Measurements from ENCODE around the gene PXT1.
"Not testable (repeated sequence)": the region's sequence is repeated elsewhere in the genome, so short reads cannot be mapped to it uniquely, and the experiment has no call there.

DNA sequence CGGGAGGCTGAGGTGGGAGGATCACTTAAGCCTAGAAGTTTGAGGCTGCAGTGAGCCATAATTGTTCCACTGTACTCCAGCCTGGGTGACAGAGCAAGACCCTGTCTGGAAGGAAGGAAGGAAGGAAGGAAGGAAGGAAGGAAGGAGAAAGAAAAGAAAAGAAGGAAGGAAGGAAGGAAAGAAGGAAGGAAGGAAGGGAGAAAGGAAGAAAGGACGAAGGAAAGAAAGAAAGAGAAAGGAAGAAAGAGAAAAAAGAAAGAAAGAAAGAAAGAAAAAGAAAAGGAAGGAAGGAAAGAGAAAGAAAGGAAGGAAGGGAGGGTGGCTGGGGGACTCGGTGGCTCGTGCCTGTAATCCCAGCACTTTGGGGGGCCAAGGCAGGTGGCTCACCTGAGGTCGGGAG, 32.9 kb downstream of the PXT1 start:
- TF ChIP-seq EP300 (conservative IDR thresholded peaks at IDR 0.05; ENCODE audit: poor library complexity, severe bottlenecking); CTCF (IDR thresholded peaks at IDR 0.05; ENCODE audit: poor library complexity, severe bottlenecking); EZH2 (IDR thresholded peaks at IDR 0.05; ENCODE audit: borderline replicate concordance, insufficient read depth, low read length, poor library complexity, severe bottlenecking); POLR2AphosphoS5 (IDR thresholded peaks at IDR 0.05); MXI1 (conservative IDR thresholded peaks at IDR 0.05; ENCODE audit: poor library complexity, severe bottlenecking); TAF1 (IDR thresholded peaks at IDR 0.05; ENCODE audit: low read depth); RAD21 (conservative IDR thresholded peaks at IDR 0.05): not testable (repeated sequence)
- TF ChIP-seq, protein P1, sequence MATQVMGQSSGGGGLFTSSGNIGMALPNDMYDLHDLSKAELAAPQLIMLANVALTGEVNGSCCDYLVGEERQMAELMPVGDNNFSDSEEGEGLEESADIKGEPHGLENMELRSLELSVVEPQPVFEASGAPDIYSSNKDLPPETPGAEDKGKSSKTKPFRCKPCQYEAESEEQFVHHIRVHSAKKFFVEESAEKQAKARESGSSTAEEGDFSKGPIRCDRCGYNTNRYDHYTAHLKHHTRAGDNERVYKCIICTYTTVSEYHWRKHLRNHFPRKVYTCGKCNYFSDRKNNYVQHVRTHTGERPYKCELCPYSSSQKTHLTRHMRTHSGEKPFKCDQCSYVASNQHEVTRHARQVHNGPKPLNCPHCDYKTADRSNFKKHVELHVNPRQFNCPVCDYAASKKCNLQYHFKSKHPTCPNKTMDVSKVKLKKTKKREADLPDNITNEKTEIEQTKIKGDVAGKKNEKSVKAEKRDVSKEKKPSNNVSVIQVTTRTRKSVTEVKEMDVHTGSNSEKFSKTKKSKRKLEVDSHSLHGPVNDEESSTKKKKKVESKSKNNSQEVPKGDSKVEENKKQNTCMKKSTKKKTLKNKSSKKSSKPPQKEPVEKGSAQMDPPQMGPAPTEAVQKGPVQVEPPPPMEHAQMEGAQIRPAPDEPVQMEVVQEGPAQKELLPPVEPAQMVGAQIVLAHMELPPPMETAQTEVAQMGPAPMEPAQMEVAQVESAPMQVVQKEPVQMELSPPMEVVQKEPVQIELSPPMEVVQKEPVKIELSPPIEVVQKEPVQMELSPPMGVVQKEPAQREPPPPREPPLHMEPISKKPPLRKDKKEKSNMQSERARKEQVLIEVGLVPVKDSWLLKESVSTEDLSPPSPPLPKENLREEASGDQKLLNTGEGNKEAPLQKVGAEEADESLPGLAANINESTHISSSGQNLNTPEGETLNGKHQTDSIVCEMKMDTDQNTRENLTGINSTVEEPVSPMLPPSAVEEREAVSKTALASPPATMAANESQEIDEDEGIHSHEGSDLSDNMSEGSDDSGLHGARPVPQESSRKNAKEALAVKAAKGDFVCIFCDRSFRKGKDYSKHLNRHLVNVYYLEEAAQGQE (IDR thresholded peaks at IDR 0.05; ENCODE audit: borderline replicate concordance) = not testable (repeated sequence)
